Measurements from ENCODE around the gene SYTL2.
A peak's percentile ranks its signal among the peaks of the same experiment; 100 is the strongest.
"Not testable (repeated sequence)": the region's sequence is repeated elsewhere in the genome, so short reads cannot be mapped to it uniquely, and the experiment has no call there.

Gene SYTL2

GRCh38 chr11:85791409-85791990 lies 19.4 kb downstream of the SYTL2 start:
- DNase-seq (ENCODE audit: low spot score), result no peak

GRCh38 chr11:85787809-85788760 lies 22.9 kb downstream of the SYTL2 start:
- no peak for DNase-seq (ENCODE audit: low spot score)

- no peak for DNase-seq (ENCODE audit: low spot score)
Measured at GRCh38 chr11:85787168-85787567, 23.8 kb downstream of the SYTL2 start.

- DNase-seq (ENCODE audit: low spot score), result no peak
Measured at GRCh38 chr11:85784480-85785265, 26.3 kb downstream of the SYTL2 start.

- DNase-seq (ENCODE audit: low spot score), result no peak
Measured at GRCh38 chr11:85783758-85784157, 27.2 kb downstream of the SYTL2 start.

- DNase-seq (ENCODE audit: low spot score), result not testable (repeated sequence)
Measured at GRCh38 chr11:85780780-85781517, 30.0 kb downstream of the SYTL2 start.

GRCh38 chr11:85779956-85780640 lies 30.8 kb downstream of the SYTL2 start:
- no peak for DNase-seq (ENCODE audit: low spot score)

- DNase-seq (ENCODE audit: low spot score), result not testable (repeated sequence)
Measured at GRCh38 chr11:85777603-85777972, 33.4 kb downstream of the SYTL2 start.

- peak; percentile 66 for DNase-seq (ENCODE audit: low spot score)
Measured at GRCh38 chr11:85776951-85777602, 33.9 kb downstream of the SYTL2 start.

- DNase-seq (ENCODE audit: low spot score), result peak; percentile 38
Measured at GRCh38 chr11:85774256-85775101, 36.5 kb downstream of the SYTL2 start.

GRCh38 chr11:85772695-85773094 lies 38.2 kb downstream of the SYTL2 start:
- no peak for DNase-seq (ENCODE audit: low spot score)

- DNase-seq (ENCODE audit: low spot score), result no peak
Measured at GRCh38 chr11:85771568-85771967, 39.4 kb downstream of the SYTL2 start.

GRCh38 chr11:85769771-85770170 lies 41.2 kb downstream of the SYTL2 start:
- no peak for DNase-seq (ENCODE audit: low spot score)

- DNase-seq (ENCODE audit: low spot score), result no peak
Measured at GRCh38 chr11:85768473-85769146, 42.3 kb downstream of the SYTL2 start.

GRCh38 chr11:85767246-85767945 lies 43.5 kb downstream of the SYTL2 start:
- DNase-seq (ENCODE audit: low spot score), result no peak

GRCh38 chr11:85766721-85767161 lies 44.2 kb downstream of the SYTL2 start:
- DNase-seq (ENCODE audit: low spot score), result no peak

GRCh38 chr11:85764796-85765195 lies 46.1 kb downstream of the SYTL2 start:
- no peak for DNase-seq (ENCODE audit: low spot score)

- no peak for DNase-seq (ENCODE audit: low spot score)
Measured at GRCh38 chr11:85762226-85762625, 48.7 kb downstream of the SYTL2 start.

GRCh38 chr11:85759915-85760314 lies 51.0 kb downstream of the SYTL2 start:
- peak; percentile 75 for DNase-seq (ENCODE audit: low spot score)

Data from SW480 (cell line).